ENCODE results near the gene R3HDML. TPM values are rescaled to one million over a fixed set of nuclear protein-coding genes. Genes with fewer than 3 reads are reported as not detected.

Gene R3HDML
- total RNA-seq, 2 donors from 2014 or later = not detected

GRCh38 chr20:44355498-44356352, 18.9 kb downstream of the R3HDML start, which contains the start of gene HNF4A:
Gene HNF4A, plus strand, starts transcription at chr20:44355699. Its CDS starts 106 bp downstream, at chr20:44355805.
- 23 to 31% methylated on average over 17 to 40 of the region's 40 CpGs for WGBS, 2 donors

GRCh38 chr20:44356353-44356723, 19.5 kb downstream of the R3HDML start:
- no peaks in the 10 kb centered on the region for H3K9me3 ChIP-seq
- no peaks in the 10 kb centered on the region for H3K27me3 ChIP-seq
- peak overlapping the region; percentile 59 to 68 for H3K4me3 ChIP-seq
- ATAC-seq = no peak
- H3K27ac ChIP-seq = peak overlapping the region; percentile 81 to 94 (median 92)
- intact Hi-C loops (cut with DNase I) = no loop called here
- no peaks in the 10 kb centered on the region for H3K36me3 ChIP-seq (replicated peaks in 1 of 2; ENCODE audit: insufficient read depth in 1 of 2, low read depth in 2 of 2)
- no peak for DNase-seq
- TF ChIP-seq POLR2A (IDR thresholded peaks at IDR 0.05) = no peak
- no peak for TF ChIP-seq CTCF (IDR thresholded peaks at IDR 0.05)
- 17 to 27% methylated on average over 14 of the region's 14 CpGs for WGBS, 2 donors
- peaks cover 41% of the 10 kb centered on the region for H3K4me1 ChIP-seq

More at GRCh38 chr20:44355498-44356352, 18.9 kb downstream of the R3HDML start, which contains the start of gene HNF4A:
- TF ChIP-seq CTCF (IDR thresholded peaks at IDR 0.05) = peak in 1 of 7 experiments; percentile 6
- TF ChIP-seq POLR2A (IDR thresholded peaks at IDR 0.05) = peak; percentile 58 to 91 (median 86)
- intact Hi-C loops (cut with DNase I) = no loop called here
- Histone ChIP-seq H3K36me3 (replicated peaks in 1 of 2; ENCODE audit: insufficient read depth in 1 of 2, low read depth in 2 of 2) (no peaks in the 10 kb centered on the region), H3K4me3 (peak within 1 kb of the TSS; percentile 59 to 68), H3K9me3 (no peaks in the 10 kb centered on the region), H3K27ac (peak within 1 kb of the TSS; percentile 81 to 94 (median 92)), H3K27me3 (no peaks in the 10 kb centered on the region), H3K4me1 (peaks cover 39% of the 10 kb centered on the region)
- ATAC-seq = peak; percentile 93
- peak; percentile 83 to 90 (median 86) for DNase-seq

GRCh38 chr20:44357020-44357419, 20.2 kb downstream of the R3HDML start:
- peaks cover 45% of the 10 kb centered on the region for H3K4me1 ChIP-seq
- WGBS, 2 donors = 21 to 30% methylated on average over 2 of the region's 2 CpGs
- H3K27ac ChIP-seq = peak overlapping the region in 3 of 4 donors; percentile 91 to 94 (median 93)
- intact Hi-C loops (cut with DNase I) = no loop called here
- TF ChIP-seq POLR2A (IDR thresholded peaks at IDR 0.05) = no peak
- no peak for TF ChIP-seq CTCF (IDR thresholded peaks at IDR 0.05)
- no peaks in the 10 kb centered on the region for H3K36me3 ChIP-seq (replicated peaks in 1 of 2; ENCODE audit: insufficient read depth in 1 of 2, low read depth in 2 of 2)
- ATAC-seq = no peak
- DNase-seq = peak in 2 of 4 donors; percentile 8 to 30
- H3K9me3 ChIP-seq = no peaks in the 10 kb centered on the region
- no peak overlapping the region for H3K4me3 ChIP-seq
- H3K27me3 ChIP-seq = no peaks in the 10 kb centered on the region

GRCh38 chr20:44357555-44358125, 20.8 kb downstream of the R3HDML start:
- peak in 1 of 4 donors; percentile 17 for DNase-seq
- Histone ChIP-seq H3K36me3 (replicated peaks in 1 of 2; ENCODE audit: insufficient read depth in 1 of 2, low read depth in 2 of 2) (no peaks in the 10 kb centered on the region), H3K4me1 (peaks cover 48% of the 10 kb centered on the region), H3K27me3 (no peaks in the 10 kb centered on the region), H3K4me3 (no peak overlapping the region), H3K9me3 (no peaks in the 10 kb centered on the region), H3K27ac (peak overlapping the region in 1 of 4 donors; percentile 94)
- no peak for ATAC-seq
- WGBS, 2 donors = 20 to 29% methylated on average over 4 of the region's 4 CpGs
- TF ChIP-seq POLR2A (IDR thresholded peaks at IDR 0.05) (no peak), CTCF (IDR thresholded peaks at IDR 0.05) (no peak)
- intact Hi-C loops (cut with DNase I) = no loop called here
